ENCODE measurements around the gene HSPA6. TPM values are rescaled to one million over a fixed set of nuclear protein-coding genes. Genes with fewer than 3 reads are reported as not detected.
A peak's percentile ranks its signal among the peaks of the same experiment; 100 is the strongest.
"Not testable (repeated sequence)": the region's sequence is repeated elsewhere in the genome, so short reads cannot be mapped to it uniquely, and the experiment has no call there.

The HSPA6 gene
- total RNA-seq, 2 experiments from 2014 or later, result 0.33 to 0.34 TPM

DNA sequence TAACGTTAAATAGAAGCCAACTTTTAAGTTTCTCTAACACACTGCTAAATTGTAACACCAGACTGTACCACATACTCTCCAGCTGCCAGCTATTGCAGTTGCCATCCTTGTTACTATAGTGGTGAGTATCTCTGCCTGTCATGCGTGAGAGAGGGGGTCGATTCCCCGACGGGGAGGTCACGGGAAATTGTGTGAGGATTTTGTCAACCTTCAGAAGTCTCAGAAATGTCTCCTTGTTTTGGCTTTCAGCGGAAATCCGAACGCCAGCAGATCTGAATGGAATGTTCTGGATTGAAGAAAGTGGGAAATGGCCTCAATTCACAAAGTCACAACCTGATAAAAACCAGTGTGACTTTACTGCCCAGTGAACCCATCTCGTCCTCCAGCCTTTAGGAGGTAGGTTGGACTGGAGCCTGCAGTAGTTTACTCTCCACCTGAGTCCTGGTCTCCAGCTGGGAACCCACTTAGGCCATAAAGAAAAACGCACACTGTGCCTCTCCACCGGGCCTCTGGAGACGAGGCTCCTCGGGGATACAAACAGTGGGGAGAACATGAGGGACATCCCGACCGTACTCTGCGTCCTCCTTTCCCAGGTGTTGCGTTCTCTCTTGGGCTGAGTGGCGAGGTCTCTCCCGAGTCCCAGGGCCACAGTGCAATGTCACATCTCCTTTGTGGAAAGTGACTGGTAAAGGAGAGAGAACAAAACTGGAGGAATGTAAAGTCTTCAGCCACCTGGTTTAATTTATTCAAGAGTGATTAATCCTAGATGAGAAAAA is 1.1 kb upstream of the HSPA6 start:
- H3K36me3 Mint-ChIP-seq, DNase-seq, H3K4me1 Mint-ChIP-seq, H3K9me3 Mint-ChIP-seq: not testable (repeated sequence)
- H3K27ac Mint-ChIP-seq, result peak overlapping the region; percentile 88
- peak overlapping the region; percentile 79 for H3K4me3 Mint-ChIP-seq
- peaks cover 14% of the 10 kb centered on the region for H3K27me3 Mint-ChIP-seq

DNA sequence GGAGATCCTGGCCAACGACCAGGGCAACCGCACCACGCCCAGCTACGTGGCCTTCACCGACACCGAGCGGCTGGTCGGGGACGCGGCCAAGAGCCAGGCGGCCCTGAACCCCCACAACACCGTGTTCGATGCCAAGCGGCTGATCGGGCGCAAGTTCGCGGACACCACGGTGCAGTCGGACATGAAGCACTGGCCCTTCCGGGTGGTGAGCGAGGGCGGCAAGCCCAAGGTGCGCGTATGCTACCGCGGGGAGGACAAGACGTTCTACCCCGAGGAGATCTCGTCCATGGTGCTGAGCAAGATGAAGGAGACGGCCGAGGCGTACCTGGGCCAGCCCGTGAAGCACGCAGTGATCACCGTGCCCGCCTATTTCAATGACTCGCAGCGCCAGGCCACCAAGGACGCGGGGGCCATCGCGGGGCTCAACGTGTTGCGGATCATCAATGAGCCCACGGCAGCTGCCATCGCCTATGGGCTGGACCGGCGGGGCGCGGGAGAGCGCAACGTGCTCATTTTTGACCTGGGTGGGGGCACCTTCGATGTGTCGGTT is 477 bp downstream of the HSPA6 start:
- Mint-ChIP-seq H3K4me3 (peak overlapping the region; percentile 64), H3K27me3 (peaks cover 15% of the 10 kb centered on the region)
- H3K9me3 Mint-ChIP-seq, H3K36me3 Mint-ChIP-seq, DNase-seq, H3K27ac Mint-ChIP-seq, H3K4me1 Mint-ChIP-seq: not testable (repeated sequence)

DNA sequence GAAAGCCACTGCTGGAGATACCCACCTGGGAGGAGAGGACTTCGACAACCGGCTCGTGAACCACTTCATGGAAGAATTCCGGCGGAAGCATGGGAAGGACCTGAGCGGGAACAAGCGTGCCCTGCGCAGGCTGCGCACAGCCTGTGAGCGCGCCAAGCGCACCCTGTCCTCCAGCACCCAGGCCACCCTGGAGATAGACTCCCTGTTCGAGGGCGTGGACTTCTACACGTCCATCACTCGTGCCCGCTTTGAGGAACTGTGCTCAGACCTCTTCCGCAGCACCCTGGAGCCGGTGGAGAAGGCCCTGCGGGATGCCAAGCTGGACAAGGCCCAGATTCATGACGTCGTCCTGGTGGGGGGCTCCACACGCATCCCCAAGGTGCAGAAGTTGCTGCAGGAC is 981 bp downstream of the HSPA6 start:
- not testable (repeated sequence) for H3K9me3 Mint-ChIP-seq, H3K36me3 Mint-ChIP-seq, DNase-seq, H3K27ac Mint-ChIP-seq
- Mint-ChIP-seq H3K4me3 (peak overlapping the region; percentile 64), H3K4me1 (peaks cover 10% of the 10 kb centered on the region), H3K27me3 (peaks cover 20% of the 10 kb centered on the region)

- not testable (repeated sequence) for DNase-seq, H3K27ac Mint-ChIP-seq, H3K9me3 Mint-ChIP-seq, H3K4me3 Mint-ChIP-seq
- Mint-ChIP-seq H3K4me1 (peaks cover 16% of the 10 kb centered on the region), H3K36me3 (peaks cover 12% of the 10 kb centered on the region), H3K27me3 (peaks cover 26% of the 10 kb centered on the region)
Measured at GRCh38 chr1:161525918-161526317, 1.6 kb downstream of the HSPA6 start.

DNA sequence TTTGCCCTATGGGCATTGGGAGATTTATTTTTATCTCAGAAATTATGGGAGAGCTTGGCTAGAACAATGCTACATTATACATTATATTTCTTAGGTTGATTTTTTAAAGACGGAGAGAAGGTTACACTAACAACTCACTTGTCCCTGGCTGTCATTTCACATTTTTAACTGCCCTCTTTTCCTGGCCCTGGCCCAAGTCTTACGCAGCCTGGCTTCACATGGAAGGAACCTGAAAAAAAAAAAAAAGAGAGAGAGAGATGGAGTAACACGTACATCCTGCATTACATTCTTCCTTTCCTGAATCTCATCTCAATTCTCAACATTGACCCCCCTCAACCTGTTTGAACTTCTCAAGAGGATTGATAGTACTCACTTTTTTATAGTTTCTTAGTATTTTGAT is 4.2 kb downstream of the HSPA6 start:
- Mint-ChIP-seq H3K27me3 (peaks cover 26% of the 10 kb centered on the region), H3K4me1 (peaks cover 21% of the 10 kb centered on the region), H3K36me3 (peaks cover 12% of the 10 kb centered on the region)
- not testable (repeated sequence) for DNase-seq, H3K4me3 Mint-ChIP-seq, H3K9me3 Mint-ChIP-seq, H3K27ac Mint-ChIP-seq

GRCh38 chr1:161529463-161530104 is 5.2 kb downstream of the HSPA6 start:
- H3K9me3 Mint-ChIP-seq, H3K36me3 Mint-ChIP-seq, DNase-seq: not testable (repeated sequence)
- peaks cover 21% of the 10 kb centered on the region for H3K27me3 Mint-ChIP-seq
- peak overlapping the region; percentile 89 for H3K4me3 Mint-ChIP-seq
- peak overlapping the region; percentile 94 for H3K27ac Mint-ChIP-seq
- peaks cover 16% of the 10 kb centered on the region for H3K4me1 Mint-ChIP-seq

DNA sequence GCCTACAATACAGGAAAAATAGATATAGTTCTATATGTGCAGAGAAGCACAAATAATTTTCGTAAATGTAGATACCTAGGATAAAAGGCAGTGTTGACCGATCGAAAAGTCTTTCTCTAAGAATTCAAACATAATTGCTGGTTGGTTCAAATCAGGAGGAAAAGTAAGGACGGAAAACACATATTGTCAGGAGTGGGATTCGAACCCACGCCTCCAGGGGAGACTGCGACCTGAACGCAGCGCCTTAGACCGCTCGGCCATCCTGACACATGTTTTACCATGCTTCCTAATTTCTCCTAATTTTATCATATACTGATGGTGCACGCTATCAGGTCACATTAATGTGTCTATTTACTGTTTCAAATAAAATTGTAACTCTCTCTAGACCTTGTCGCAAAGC is 5.8 kb downstream of the HSPA6 start:
- H3K9me3 Mint-ChIP-seq, H3K36me3 Mint-ChIP-seq: not testable (repeated sequence)
- H3K27ac Mint-ChIP-seq, result peak overlapping the region; percentile 94
- peaks cover 16% of the 10 kb centered on the region for H3K4me1 Mint-ChIP-seq
- peak overlapping the region; percentile 89 for H3K4me3 Mint-ChIP-seq
- peaks cover 21% of the 10 kb centered on the region for H3K27me3 Mint-ChIP-seq
- DNase-seq, result peak; percentile 71

- Mint-ChIP-seq H3K27ac (peak overlapping the region; percentile 94), H3K4me3 (peak overlapping the region; percentile 89), H3K27me3 (peaks cover 19% of the 10 kb centered on the region), H3K4me1 (peaks cover 16% of the 10 kb centered on the region)
- not testable (repeated sequence) for H3K9me3 Mint-ChIP-seq, H3K36me3 Mint-ChIP-seq
- DNase-seq, result peak; percentile 86
Measured at GRCh38 chr1:161530671-161531641, 6.6 kb downstream of the HSPA6 start.

GRCh38 chr1:161531986-161532643 is 7.8 kb downstream of the HSPA6 start:
- H3K4me3 Mint-ChIP-seq, result no peak overlapping the region
- peaks cover 17% of the 10 kb centered on the region for H3K27me3 Mint-ChIP-seq
- H3K4me1 Mint-ChIP-seq, result peaks cover 20% of the 10 kb centered on the region
- peaks cover 8% of the 10 kb centered on the region for H3K36me3 Mint-ChIP-seq
- no peak for DNase-seq
- peak overlapping the region; percentile 62 for H3K27ac Mint-ChIP-seq
- H3K9me3 Mint-ChIP-seq, result no peaks in the 10 kb centered on the region

DNA sequence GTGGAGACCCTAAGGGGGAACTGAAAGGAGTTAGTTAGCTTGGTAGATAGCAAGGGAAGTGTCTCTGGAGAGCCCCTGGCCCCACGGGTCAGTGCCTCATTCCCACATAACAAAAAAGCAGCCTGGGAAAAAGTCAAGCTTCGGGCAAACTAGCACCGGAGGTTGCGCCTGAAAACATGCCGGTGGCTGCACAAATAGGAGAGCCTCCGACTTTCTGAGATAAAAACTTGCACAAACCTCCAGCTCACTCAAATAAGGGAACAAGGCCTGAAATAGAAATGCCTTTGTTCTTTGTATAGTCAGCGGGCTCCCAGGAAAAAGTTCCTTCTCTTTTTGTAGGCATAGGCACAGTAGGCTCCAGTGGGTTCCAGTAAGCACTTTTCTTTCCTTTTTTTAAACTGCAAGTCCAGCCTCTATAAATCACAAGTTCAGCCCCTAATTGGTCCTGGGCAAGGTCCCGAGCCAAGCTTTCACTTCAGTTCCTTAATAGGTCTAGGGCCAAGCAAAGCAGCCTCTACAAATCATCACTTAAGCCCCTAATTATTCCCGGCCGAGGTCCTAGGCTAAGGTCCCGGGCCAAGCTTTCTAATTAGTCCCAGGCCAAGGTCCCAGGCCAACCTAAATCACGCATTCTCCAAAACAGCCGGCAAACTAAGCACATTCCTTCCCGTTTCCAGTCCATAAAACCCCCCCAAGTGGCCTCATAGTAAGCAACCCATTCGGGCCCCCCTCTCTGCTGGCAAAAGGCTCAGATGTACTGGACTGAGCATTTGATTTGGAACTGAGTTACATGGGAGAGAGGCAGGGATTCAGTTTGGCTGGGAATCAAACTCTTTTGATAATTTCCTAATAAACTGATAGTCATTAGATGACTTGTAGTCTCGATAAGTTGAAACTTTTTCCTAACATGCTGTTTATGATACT is 8.6 kb downstream of the HSPA6 start:
- H3K27ac Mint-ChIP-seq, H3K36me3 Mint-ChIP-seq, DNase-seq, H3K9me3 Mint-ChIP-seq, H3K4me3 Mint-ChIP-seq: not testable (repeated sequence)
- Mint-ChIP-seq H3K27me3 (peaks cover 17% of the 10 kb centered on the region), H3K4me1 (peaks cover 24% of the 10 kb centered on the region)

- not testable (repeated sequence) for DNase-seq, H3K27me3 Mint-ChIP-seq, H3K27ac Mint-ChIP-seq, H3K4me3 Mint-ChIP-seq, H3K36me3 Mint-ChIP-seq, H3K9me3 Mint-ChIP-seq
- peaks cover 34% of the 10 kb centered on the region for H3K4me1 Mint-ChIP-seq
Measured at GRCh38 chr1:161537068-161537669, 12.8 kb downstream of the HSPA6 start.

- peaks cover 49% of the 10 kb centered on the region for H3K4me1 Mint-ChIP-seq
- peak overlapping the region; percentile 84 for H3K4me3 Mint-ChIP-seq
- not testable (repeated sequence) for DNase-seq, H3K36me3 Mint-ChIP-seq, H3K27ac Mint-ChIP-seq, H3K9me3 Mint-ChIP-seq, H3K27me3 Mint-ChIP-seq
Measured at GRCh38 chr1:161538925-161539479, 14.7 kb downstream of the HSPA6 start.

Data from activated naive CD8-positive, alpha-beta T cell treated with anti-CD3 and anti-CD28 coated beads for 36 hours (primary cell).